Endothelial cell of umbilical vein (primary cell): ENCODE measurements around the gene AFDN. TPM values are rescaled to one million over a fixed set of nuclear protein-coding genes. Genes with fewer than 3 reads are reported as not detected.

Experiments
- BruUV-seq: library from RNA; stranded (reverse); fragments of 400-500 nt; replicated peaks from 2 replicates; lab custom pipeline; 2021; lab: Mats Ljungman, UMichigan
- CTCF ChIA-PET: fragments of 300-600, 350-600 bp; sonication (Branson Sonifier 250); formaldehyde crosslinking; loops from one replicate; lab custom pipeline; 2021; ENCODE audit warnings: antibody characterized with exemption, inconsistent platforms; lab: Charles Lee
- POLR2A ChIA-PET: fragments of 300-600, 350-600 bp; sonication (Branson Sonifier 250); formaldehyde crosslinking; loops from one replicate; lab custom pipeline; 2021; ENCODE audit warnings: antibody characterized with exemption, inconsistent platforms; lab: Charles Lee
- DNase-seq: peaks from one replicate; pipeline ENCODE4 v3.0.0-alpha.2; 2011; ENCODE audit warnings: low read depth, low spot score
- FAIRE-seq: peaks from 2 replicates; lab custom pipeline; 2011; peaks lifted over from hg19 to GRCh38; lab: Jason Lieb, UNC
- H2AFZ ChIP-seq: 2 replicates; pipeline ENCODE4 v1.6.0; 2012; ENCODE audit warnings: low read depth, low read length, control low read depth, inconsistent platforms
- H3K27ac ChIP-seq: 2 replicates; pipeline ENCODE4 v1.5.1; 2011; ENCODE audit warnings: low read depth, mild to moderate bottlenecking, control low read depth, low read length, moderate library complexity; ENCODE audit not compliant: insufficient read depth
- H3K27me3 ChIP-seq, 2 experiments: 2 replicates each; pipeline versions ENCODE4 v1.6.0 to v1.6.1; 2011; ENCODE audit warnings: low read length in 2 of 2, mixed read lengths in 1 of 2; ENCODE audit not compliant: control insufficient read depth in 2 of 2, insufficient read depth in 2 of 2
- H3K36me3 ChIP-seq, 2 experiments: 2 replicates in 1 of 2; 3 replicates in 1 of 2; pipeline ENCODE4 v1.5.1; 2011; ENCODE audit warnings: low read length in 2 of 2, mild to moderate bottlenecking in 1 of 2, moderate library complexity in 1 of 2; ENCODE audit not compliant: control insufficient read depth in 2 of 2, insufficient read depth in 2 of 2; ENCODE audit errors: extremely low read depth in 1 of 2
- H3K4me1 ChIP-seq: 3 replicates; pipeline ENCODE4 v1.5.1; 2011; ENCODE audit warnings: mild to moderate bottlenecking, low read length; ENCODE audit not compliant: control insufficient read depth, insufficient read depth; ENCODE audit errors: extremely low read depth
- H3K4me2 ChIP-seq: 2 replicates; pipeline ENCODE4 v1.6.1; 2011; ENCODE audit warnings: low read length, control low read depth, mixed read lengths; ENCODE audit not compliant: insufficient read depth
- H3K4me3 ChIP-seq, 3 experiments: fragments of 200-600 bp in 1 of 3; sonication (generic), shearing (Covaris generic) in 1 of 3; replicated peaks in 1 of 3; 2 replicates each; pipeline ENCODE4 v1.5.1; 2011 to 2016; ENCODE audit warnings: control low read depth in 3 of 3, low read length in 3 of 3, mild to moderate bottlenecking in 2 of 3, inconsistent platforms in 1 of 3, low read depth in 1 of 3, moderate library complexity in 1 of 3; ENCODE audit not compliant: insufficient read depth in 1 of 3
- H3K79me2 ChIP-seq: 2 replicates; pipeline ENCODE4 v1.6.0; 2012; ENCODE audit warnings: low read length, inconsistent platforms; ENCODE audit not compliant: control insufficient read depth, insufficient read depth
- H3K9ac ChIP-seq: replicated peaks from 2 replicates; pipeline ENCODE3; 2011; ENCODE audit warnings: low read length, control low read depth; ENCODE audit not compliant: insufficient read depth; ENCODE audit errors: extremely low read depth
- H3K9me1 ChIP-seq: replicated peaks from 3 replicates; pipeline ENCODE4 v1.6.0; 2011; ENCODE audit warnings: mild to moderate bottlenecking, low read length; ENCODE audit not compliant: control insufficient read depth, insufficient read depth; ENCODE audit errors: extremely low read depth
- H3K9me3 ChIP-seq: replicated peaks from 2 replicates; pipeline ENCODE4 v1.5.1; 2012; ENCODE audit warnings: low read length, inconsistent platforms; ENCODE audit not compliant: control insufficient read depth, insufficient read depth
- H4K20me1 ChIP-seq: replicated peaks from 2 replicates; pipeline ENCODE3; 2011; ENCODE audit warnings: mild to moderate bottlenecking, low read length; ENCODE audit not compliant: control insufficient read depth, insufficient read depth; ENCODE audit errors: extremely low read depth
- CTCF ChIP-seq, 2 donors: IDR thresholded peaks; 1 replicate in 1 of 2; 2 replicates in 1 of 2; pipeline ENCODE4 v1.5.1; 2011; ENCODE audit warnings: low read length in 2 of 2, mild to moderate bottlenecking in 2 of 2, moderate library complexity in 2 of 2, control low read depth in 1 of 2, inconsistent platforms in 1 of 2, low read depth in 1 of 2; ENCODE audit not compliant: insufficient read depth in 1 of 2; ENCODE audit errors: extremely low read depth in 1 of 2
- EZH2 ChIP-seq: IDR thresholded peaks from 2 replicates; pipeline ENCODE4 v1.6.1; 2012; ENCODE audit warnings: borderline replicate concordance, low read depth, mild to moderate bottlenecking, moderate library complexity, low read length, inconsistent platforms; ENCODE audit not compliant: severe bottlenecking
- FOS ChIP-seq: IDR thresholded peaks from 2 replicates; pipeline ENCODE4 v1.6.1; 2011; ENCODE audit warnings: mild to moderate bottlenecking, low read length, moderate library complexity, borderline replicate concordance; ENCODE audit not compliant: insufficient read depth
- GATA2 ChIP-seq: IDR thresholded peaks from 2 replicates; pipeline ENCODE4 v1.7.0; 2011; ENCODE audit warnings: low read depth, mild to moderate bottlenecking, moderate library complexity, mixed read lengths, low read length; ENCODE audit not compliant: insufficient read length, insufficient read depth
- JUN ChIP-seq: IDR thresholded peaks from 2 replicates; pipeline ENCODE4 v1.6.1; 2011; ENCODE audit warnings: borderline replicate concordance, low read depth; ENCODE audit not compliant: insufficient read length, insufficient read depth
- MAX ChIP-seq: IDR thresholded peaks from 2 replicates; pipeline ENCODE4 v1.6.1; 2011; ENCODE audit not compliant: insufficient read depth, insufficient read length
- MYC ChIP-seq: IDR thresholded peaks from one replicate; pipeline ENCODE4 v1.6.1; 2011; ENCODE audit warnings: mild to moderate bottlenecking, low read depth, low read length
- POLR2A ChIP-seq: IDR thresholded peaks from 2 replicates; pipeline ENCODE4 v1.6.1; 2012; ENCODE audit warnings: low read depth, mild to moderate bottlenecking, control low read depth, low read length
- POLR2AphosphoS5 ChIP-seq: IDR thresholded peaks from 2 replicates; pipeline ENCODE4 v1.6.1; 2012; ENCODE audit warnings: low read depth, mild to moderate bottlenecking, control low read depth, low read length, moderate library complexity; ENCODE audit not compliant: insufficient read depth
- dilution Hi-C: fragments of 300-500 bp; cut with MboI; formaldehyde crosslinking; loops from one replicate; pipeline ENCODE4 v1.15.0; 2019; ENCODE audit warnings: low sequenced_read_pairs; ENCODE audit not compliant: extremely low pct_ligation_motif_present
- intact Hi-C: fragments of 100-400 bp; cut with micrococcal nuclease; formaldehyde crosslinking; loops from one replicate; pipeline ENCODE4 v1.10.0; 2022
- polyA plus RNA-seq, 4 experiments: library from polyadenylated mRNA; depleted of rRNA in 3 of 4; stranded (reverse) in 3 of 4; unstranded in 1 of 4; fragments of >200 nt; gene quantifications; 2 replicates each; pipeline versions ENCODE4 v1.2.1 to v1.2.3, GENCODE V29; 2011 to 2012; ENCODE audit warnings: missing spikeins in 1 of 4
- total RNA-seq: library from RNA; stranded (reverse); gene quantifications from 2 replicates; pipeline ENCODE4 v1.2.3, GENCODE V29; 2021

The AFDN gene
- total and polyA plus RNA-seq, 2 donors (not counting 3 experiments of a cell fraction or from before 2014, with no cell fraction given), result 31.0 to 134 TPM

DNA sequence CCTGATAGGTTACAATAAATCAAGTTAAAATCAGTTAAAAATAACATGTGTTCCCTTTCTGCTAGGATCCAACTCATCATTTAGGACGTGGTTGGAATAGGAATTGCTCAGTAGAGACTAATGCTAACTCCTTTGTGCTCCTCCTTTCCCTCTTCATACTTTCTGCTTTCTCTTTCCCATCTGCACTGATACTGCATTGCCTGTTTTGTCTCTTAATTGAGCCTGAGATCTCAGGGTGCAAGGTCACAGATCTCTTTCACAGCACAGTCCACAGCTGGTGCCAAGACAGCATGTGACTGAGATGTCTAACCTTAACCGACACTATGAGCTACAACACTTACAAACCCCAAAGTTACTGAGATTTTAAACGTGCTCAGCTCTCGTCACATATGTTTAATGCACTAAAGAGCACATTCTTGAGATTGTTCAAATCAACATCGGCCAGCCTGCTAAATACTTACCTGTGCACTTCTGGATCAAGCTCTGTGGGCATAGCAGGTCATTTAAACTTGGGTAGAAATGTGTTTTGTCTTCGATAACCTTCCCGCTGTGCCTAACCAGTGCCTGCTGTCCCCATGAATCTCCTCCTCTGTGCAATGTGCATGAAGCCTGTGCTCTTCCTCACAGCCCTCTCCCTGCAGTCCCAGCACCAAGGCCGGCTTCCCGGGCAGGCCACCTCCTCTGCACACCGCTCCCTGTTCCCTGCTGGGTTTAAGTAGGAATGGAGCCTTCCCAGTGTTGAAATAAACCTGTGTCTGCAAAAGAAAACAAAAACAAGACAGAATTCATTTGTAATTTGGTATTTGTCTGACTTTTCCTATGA is 39.6 kb upstream of the AFDN start:
- CTCF ChIA-PET, result interaction anchor here (1.0 kb wide), 1 partner anchor 301 kb away, joined by 6 read pairs; no protein-coding TSS in a partner anchor
- no peak for FAIRE-seq

More for the DNA sequence above, 39.6 kb upstream of the AFDN start:
- H3K27me3 ChIP-seq, result no peaks in the 10 kb centered on the region
- H3K9ac ChIP-seq, result no peak overlapping the region
- no peak overlapping the region for H3K27ac ChIP-seq
- no peaks in the 10 kb centered on the region for H3K9me3 ChIP-seq
- intact Hi-C loops (no loop called here), dilution Hi-C loops (no loop called here)
- no peaks in the 10 kb centered on the region for H4K20me1 ChIP-seq
- TF ChIP-seq MYC (no peak), FOS (no peak), JUN (no peak), POLR2AphosphoS5 (no peak), EZH2 (no peak), MAX (no peak), POLR2A (no peak), CTCF (IDR thresholded peaks at IDR 0.05; ENCODE audit: extremely low read depth in 1 of 2, insufficient read depth in 1 of 2, low read depth in 1 of 2, low read length in 2 of 2) (no peak), GATA2 (no peak)
- POLR2A ChIA-PET, result no interaction called here
- no peaks in the 10 kb centered on the region for H3K4me1 ChIP-seq
- no TSS peak for BruUV-seq
- H3K9me1 ChIP-seq, result no peaks in the 10 kb centered on the region
- no peak overlapping the region for H3K4me3 ChIP-seq
- no peaks in the 10 kb centered on the region for H3K36me3 ChIP-seq
- no peaks in the 10 kb centered on the region for H3K79me2 ChIP-seq
- H3K4me2 ChIP-seq, result no peak overlapping the region
- H2AFZ ChIP-seq, result no peak overlapping the region
- no peak for DNase-seq
